Measurements from ENCODE around the gene TNFSF13B. TPM values are rescaled to one million over a fixed set of nuclear protein-coding genes. Genes with fewer than 3 reads are reported as not detected.

The TNFSF13B gene
- total RNA-seq, 2 donors from 2014 or later: 0.35 to 1.5 TPM

- H3K27me3 Mint-ChIP-seq (ENCODE audit: insufficient read depth): no peaks in the 10 kb centered on the region
- H3K27ac Mint-ChIP-seq: no peak overlapping the region
- Histone ChIP-seq H3K9ac (ENCODE audit: extremely low read depth, low read length, poor library complexity, severe bottlenecking) (no peak overlapping the region), H3K4me1 (ENCODE audit: control insufficient read depth, insufficient read depth, low read length) (no peaks in the 10 kb centered on the region), H3K27me3 (ENCODE audit: control insufficient read depth, insufficient read depth, low read length, poor library complexity, severe bottlenecking) (no peaks in the 10 kb centered on the region), H3K4me3 (ENCODE audit: low read length) (no peak overlapping the region), H3K27ac (ENCODE audit: low read depth, low read length) (no peak overlapping the region), H3K9me3 (ENCODE audit: control insufficient read depth, low read length) (no peaks in the 10 kb centered on the region), H3K36me3 (ENCODE audit: control insufficient read depth, insufficient read depth, low read length) (no peaks in the 10 kb centered on the region)
- no peaks in the 10 kb centered on the region for H3K9me3 Mint-ChIP-seq
- no peaks in the 10 kb centered on the region for H3K4me1 Mint-ChIP-seq
- H3K4me3 Mint-ChIP-seq: no peak overlapping the region
- WGBS, 2 experiments (ENCODE audit: insufficient coverage in 1 of 2, insufficient read length in 1 of 2): 71% methylated on average over 1 of the region's 1 CpG; no CpG with 5 or more reads in 1 of the 2 experiments
- DNase-seq: no peak
- H3K36me3 Mint-ChIP-seq (ENCODE audit: low read depth): no peaks in the 10 kb centered on the region
- no peak for TF ChIP-seq CTCF (conservative IDR thresholded peaks at IDR 0.05)
These were observed 32.8 kb downstream of the TNFSF13B start for GRCh38 chr13:108302279-108302678.

GRCh38 chr13:108304170-108305016, 34.9 kb downstream of the TNFSF13B start:
- H3K4me3 Mint-ChIP-seq: no peak overlapping the region
- H3K36me3 Mint-ChIP-seq (ENCODE audit: low read depth): no peaks in the 10 kb centered on the region
- WGBS, 2 experiments (ENCODE audit: insufficient coverage in 1 of 2, insufficient read length in 1 of 2): 87 to 91% methylated on average over 5 to 6 of the region's 7 CpGs
- no peak for TF ChIP-seq CTCF (conservative IDR thresholded peaks at IDR 0.05)
- no peaks in the 10 kb centered on the region for H3K27me3 Mint-ChIP-seq (ENCODE audit: insufficient read depth)
- DNase-seq: no peak
- no peaks in the 10 kb centered on the region for H3K4me1 Mint-ChIP-seq
- Histone ChIP-seq H3K9me3 (ENCODE audit: control insufficient read depth, low read length) (peaks cover 4% of the 10 kb centered on the region), H3K9ac (ENCODE audit: extremely low read depth, low read length, poor library complexity, severe bottlenecking) (no peak overlapping the region), H3K36me3 (ENCODE audit: control insufficient read depth, insufficient read depth, low read length) (no peaks in the 10 kb centered on the region), H3K4me1 (ENCODE audit: control insufficient read depth, insufficient read depth, low read length) (no peaks in the 10 kb centered on the region), H3K4me3 (ENCODE audit: low read length) (no peak overlapping the region), H3K27me3 (ENCODE audit: control insufficient read depth, insufficient read depth, low read length, poor library complexity, severe bottlenecking) (no peaks in the 10 kb centered on the region), H3K27ac (ENCODE audit: low read depth, low read length) (no peak overlapping the region)
- H3K27ac Mint-ChIP-seq: no peak overlapping the region
- H3K9me3 Mint-ChIP-seq: peaks cover 5% of the 10 kb centered on the region

DNA sequence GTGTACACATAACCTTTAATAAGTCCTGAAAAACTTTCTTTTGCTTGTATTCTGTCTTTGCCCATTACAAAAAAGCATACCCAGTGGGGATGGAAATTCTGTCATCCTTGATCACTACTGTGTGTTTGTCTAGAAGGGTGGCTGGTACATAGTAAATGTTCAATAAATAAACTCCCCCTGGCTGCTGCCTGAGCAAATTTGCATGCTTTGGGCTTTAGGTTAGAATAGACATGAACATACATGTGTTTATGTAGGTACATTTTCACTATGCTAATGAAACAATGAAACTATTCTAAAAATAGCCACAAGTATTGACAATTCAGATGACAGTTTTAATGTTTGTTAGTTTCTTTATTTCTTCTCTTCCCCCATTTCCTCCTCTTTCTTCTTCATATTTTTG, 36.1 kb downstream of the TNFSF13B start:
- H3K27me3 ChIP-seq (ENCODE audit: control insufficient read depth, insufficient read depth, low read length, poor library complexity, severe bottlenecking): no peaks in the 10 kb centered on the region
- peaks cover 4% of the 10 kb centered on the region for H3K9me3 ChIP-seq (ENCODE audit: control insufficient read depth, low read length)
- H3K27ac Mint-ChIP-seq: no peak overlapping the region
- no peaks in the 10 kb centered on the region for H3K27me3 Mint-ChIP-seq (ENCODE audit: insufficient read depth)
- TF ChIP-seq CTCF (conservative IDR thresholded peaks at IDR 0.05): peak; percentile 19
- no peak overlapping the region for H3K27ac ChIP-seq (ENCODE audit: low read depth, low read length)
- no peak overlapping the region for H3K4me3 ChIP-seq (ENCODE audit: low read length)
- no peak for DNase-seq
- no peaks in the 10 kb centered on the region for H3K36me3 ChIP-seq (ENCODE audit: control insufficient read depth, insufficient read depth, low read length)
- no peaks in the 10 kb centered on the region for H3K4me1 ChIP-seq (ENCODE audit: control insufficient read depth, insufficient read depth, low read length)
- no peak overlapping the region for H3K9ac ChIP-seq (ENCODE audit: extremely low read depth, low read length, poor library complexity, severe bottlenecking)
- H3K4me1 Mint-ChIP-seq: no peaks in the 10 kb centered on the region
- H3K4me3 Mint-ChIP-seq: no peak overlapping the region
- no peaks in the 10 kb centered on the region for H3K36me3 Mint-ChIP-seq (ENCODE audit: low read depth)
- H3K9me3 Mint-ChIP-seq: peaks cover 5% of the 10 kb centered on the region

Measured in endodermal cell (in vitro differentiated cells).